GM10266 (cell line): ENCODE results near the gene BTLA.
"Not testable (repeated sequence)": the region's sequence is repeated elsewhere in the genome, so short reads cannot be mapped to it uniquely, and the experiment has no call there.

Source experiments
- DNase-seq: peaks from one replicate; pipeline ENCODE4 v3.0.0; 2012; ENCODE audit errors: extremely low spot score
- CTCF ChIP-seq: IDR thresholded peaks from 2 replicates; pipeline ENCODE4 v1.5.1; 2012; ENCODE audit warnings: mild to moderate bottlenecking, low read depth; ENCODE audit not compliant: control insufficient read depth, insufficient read depth; ENCODE audit errors: missing control alignments

The BTLA gene

GRCh38 chr3:112463250-112463649, 36.0 kb downstream of the BTLA start:
- DNase-seq = peak; percentile 13
- no peak for TF ChIP-seq CTCF

GRCh38 chr3:112461787-112462186, 37.5 kb downstream of the BTLA start:
- DNase-seq = not testable (repeated sequence)

- peak; percentile 8 for DNase-seq
- no peak for TF ChIP-seq CTCF
Observed at GRCh38 chr3:112460519-112461195, 38.6 kb downstream of the BTLA start.

DNA sequence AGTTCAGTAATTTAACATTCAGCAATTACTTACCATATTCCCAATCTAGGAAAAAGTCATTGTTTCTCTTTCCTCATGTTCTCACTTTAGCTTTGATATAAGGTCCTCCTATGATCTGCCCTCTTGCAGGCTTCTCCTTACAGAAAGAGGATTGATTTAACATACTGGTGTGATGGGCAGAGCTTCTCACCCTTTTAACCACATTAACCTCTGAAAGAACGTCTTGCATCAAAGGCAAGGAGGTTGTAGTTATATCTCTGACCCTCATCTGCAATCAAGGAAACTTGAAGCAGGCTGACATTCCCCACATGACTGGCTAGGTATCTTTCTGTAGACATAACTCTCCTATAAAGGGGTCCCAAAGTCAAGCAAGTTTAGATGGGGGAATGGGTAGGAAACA, 39.5 kb downstream of the BTLA start:
- no peak for TF ChIP-seq CTCF
- no peak for DNase-seq

DNA sequence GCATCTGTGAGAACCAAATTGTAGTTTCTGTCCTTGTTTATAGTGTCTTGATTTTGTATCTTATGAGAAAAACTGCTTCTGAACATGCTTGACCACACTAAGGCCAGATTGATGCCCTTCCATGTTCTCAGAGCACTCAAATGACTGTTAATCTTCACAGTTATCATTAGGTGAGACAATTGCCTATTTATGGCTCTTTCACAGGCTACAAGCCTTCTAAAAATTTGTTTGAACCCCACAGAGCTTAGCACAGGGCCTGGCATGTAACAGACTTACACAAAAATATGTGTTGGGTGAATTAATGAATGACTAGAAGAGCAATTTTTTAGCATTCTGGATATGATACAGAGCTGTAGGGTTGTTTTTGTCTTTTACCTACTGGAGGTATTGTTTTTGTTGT, 43.1 kb downstream of the BTLA start:
- no peak for TF ChIP-seq CTCF
- DNase-seq = peak; percentile 12

DNA sequence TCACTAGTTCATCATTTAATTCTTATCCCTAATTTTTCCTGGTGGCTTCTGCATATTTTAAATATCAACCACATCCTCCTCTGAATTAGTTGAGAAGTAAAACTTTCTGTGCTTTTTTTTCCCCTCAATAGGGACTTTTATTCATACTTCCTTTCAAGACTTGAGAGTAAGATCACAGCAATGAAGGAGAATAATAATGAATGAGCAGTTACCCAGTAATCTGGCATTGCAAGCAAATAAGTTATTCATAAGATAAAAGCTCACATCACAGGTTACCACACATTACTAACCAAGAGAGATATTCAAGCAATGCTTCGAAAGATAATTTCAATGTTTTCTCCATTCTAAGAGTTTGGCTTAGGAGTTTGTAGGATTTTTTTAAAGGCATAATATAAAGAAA, 50.3 kb downstream of the BTLA start:
- no peak for TF ChIP-seq CTCF
- no peak for DNase-seq

DNA sequence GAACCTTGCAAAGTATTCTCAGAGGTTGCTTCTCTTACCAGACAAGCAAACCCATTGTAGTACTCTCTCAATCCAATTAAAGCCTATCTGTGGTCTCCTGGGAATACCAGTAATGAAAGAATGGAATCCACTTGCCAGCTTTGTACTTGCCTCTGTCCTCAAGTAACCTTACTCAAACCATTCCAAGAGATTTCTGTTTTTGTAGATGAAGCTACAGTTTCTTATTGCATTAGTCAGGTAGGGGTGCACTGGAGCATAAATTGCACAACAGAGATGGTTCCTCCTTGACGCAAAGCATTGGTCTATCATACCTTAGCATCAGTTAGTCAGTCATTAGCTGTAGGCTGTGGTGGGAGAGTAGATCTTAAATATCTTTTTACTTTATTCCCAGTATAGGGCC, 52.9 kb downstream of the BTLA start:
- no peak for DNase-seq

More for the DNA sequence above, 52.9 kb downstream of the BTLA start:
- TF ChIP-seq CTCF = no peak
